Loucy (cell line): ENCODE measurements around the gene NRXN3.

Source experiments
- H2AFZ ChIP-seq: fragments of 200-600 bp; sonication (generic); 2 replicates; pipeline ENCODE4 v1.6.0; 2016; ENCODE audit warnings: antibody characterized with exemption, mild to moderate bottlenecking, low read length, moderate library complexity
- H3F3A ChIP-seq: fragments of 200-600 bp; 2 replicates; pipeline ENCODE4 v1.6.0; 2016; ENCODE audit warnings: antibody characterized with exemption, low read depth, mild to moderate bottlenecking
- H3K27me3 ChIP-seq: fragments of 200-600 bp; sonication (generic); 2 replicates; pipeline ENCODE4 v1.6.1; 2014; ENCODE audit warnings: low read length, mild to moderate bottlenecking; ENCODE audit not compliant: insufficient read depth, poor library complexity, severe bottlenecking
- H3K36me3 ChIP-seq: fragments of 200-600 bp; sonication (generic); 2 replicates; pipeline ENCODE4 v1.6.1; 2016; ENCODE audit warnings: low read length; ENCODE audit not compliant: insufficient read depth
- H3K4me1 ChIP-seq: fragments of 200-600 bp; sonication (generic); 2 replicates; pipeline ENCODE4 v1.5.1; 2014; ENCODE audit warnings: low read length, mild to moderate bottlenecking; ENCODE audit not compliant: insufficient read depth, poor library complexity, severe bottlenecking
- H3K4me2 ChIP-seq: fragments of 200-600 bp; sonication (generic); 2 replicates; pipeline ENCODE4 v1.6.0; 2014; ENCODE audit warnings: antibody characterized with exemption, low read length, low read depth, mild to moderate bottlenecking; ENCODE audit not compliant: poor library complexity, severe bottlenecking
- H3K4me3 ChIP-seq: fragments of 200-600 bp; sonication (generic); 2 replicates; pipeline ENCODE4 v1.5.1; 2014; ENCODE audit warnings: low read length, mild to moderate bottlenecking, mixed read lengths; ENCODE audit not compliant: poor library complexity, severe bottlenecking
- H3K79me2 ChIP-seq: fragments of 200-600 bp; sonication (generic); 2 replicates; pipeline ENCODE4 v1.6.1; 2014; ENCODE audit warnings: low read length; ENCODE audit not compliant: insufficient read depth
- H3K9ac ChIP-seq: fragments of 200-600 bp; sonication (generic); 2 replicates; pipeline ENCODE4 v1.6.0; 2014; ENCODE audit warnings: mild to moderate bottlenecking, low read depth, low read length, moderate library complexity; ENCODE audit not compliant: poor library complexity, severe bottlenecking
- H3K9me2 ChIP-seq: fragments of 200-600 bp; sonication (generic); replicated peaks from 2 replicates; pipeline ENCODE4 v1.6.1; 2016; ENCODE audit warnings: low read depth, low read length, mixed read lengths
- H3K9me3 ChIP-seq: fragments of 200-600 bp; sonication (generic); 2 replicates; pipeline ENCODE4 v1.6.1; 2014; ENCODE audit warnings: mild to moderate bottlenecking, antibody characterized with exemption, low read length, low read depth; ENCODE audit not compliant: insufficient read depth
- H4K20me1 ChIP-seq: fragments of 200-600 bp; sonication (generic); 2 replicates; pipeline ENCODE4 v1.6.0; 2014; ENCODE audit warnings: antibody characterized with exemption, low read length, mild to moderate bottlenecking; ENCODE audit not compliant: insufficient read depth, poor library complexity, severe bottlenecking
- CTCF ChIP-seq: fragments of 200-600 bp; sonication (generic); conservative IDR thresholded peaks from 2 replicates; pipeline ENCODE4 v1.5.1; 2014; ENCODE audit warnings: mild to moderate bottlenecking, antibody characterized with exemption, low read length
- EZH2phosphoT487 ChIP-seq: fragments of 200-600 bp; IDR thresholded peaks from 2 replicates; pipeline ENCODE4 v1.6.1; 2018; ENCODE audit warnings: antibody characterized with exemption, mild to moderate bottlenecking, moderate library complexity, borderline replicate concordance

The NRXN3 gene

GRCh38 chr14:78286210-78286609 is 116.0 kb downstream of the NRXN3 start:
- no peaks in the 10 kb centered on the region for H3K9me3 ChIP-seq
- no peaks in the 10 kb centered on the region for H3K27me3 ChIP-seq

GRCh38 chr14:78292003-78292402 is 121.8 kb downstream of the NRXN3 start:
- no peaks in the 10 kb centered on the region for H3K36me3 ChIP-seq
- H3K27me3 ChIP-seq, result no peaks in the 10 kb centered on the region
- no peaks in the 10 kb centered on the region for H3K4me1 ChIP-seq
- H3K9me3 ChIP-seq, result no peaks in the 10 kb centered on the region
- H3K4me3 ChIP-seq, result no peak overlapping the region
- no peaks in the 10 kb centered on the region for H3K79me2 ChIP-seq
- H3K4me2 ChIP-seq, result no peak overlapping the region
- no peaks in the 10 kb centered on the region for H3F3A ChIP-seq
- TF ChIP-seq CTCF (no peak), EZH2phosphoT487 (no peak)
- H4K20me1 ChIP-seq, result no peaks in the 10 kb centered on the region
- no peaks in the 10 kb centered on the region for H3K9me2 ChIP-seq
- no peak overlapping the region for H3K9ac ChIP-seq
- no peak overlapping the region for H2AFZ ChIP-seq

More at GRCh38 chr14:78286210-78286609, 116.0 kb downstream of the NRXN3 start:
- Histone ChIP-seq H3K9ac (no peak overlapping the region), H3K4me3 (no peak overlapping the region), H3K4me2 (no peak overlapping the region), H4K20me1 (no peaks in the 10 kb centered on the region), H3F3A (no peaks in the 10 kb centered on the region), H3K79me2 (no peaks in the 10 kb centered on the region), H3K4me1 (no peaks in the 10 kb centered on the region), H3K9me2 (no peaks in the 10 kb centered on the region), H3K36me3 (no peaks in the 10 kb centered on the region), H2AFZ (no peak overlapping the region)
- TF ChIP-seq CTCF (no peak), EZH2phosphoT487 (no peak)

GRCh38 chr14:78297858-78298257 is 127.7 kb downstream of the NRXN3 start:
- Histone ChIP-seq H3K4me1 (no peaks in the 10 kb centered on the region), H3K79me2 (no peaks in the 10 kb centered on the region)

More at GRCh38 chr14:78297858-78298257, 127.7 kb downstream of the NRXN3 start:
- Histone ChIP-seq H2AFZ (no peak overlapping the region), H3K9ac (no peak overlapping the region), H3K9me2 (no peaks in the 10 kb centered on the region), H3K36me3 (no peaks in the 10 kb centered on the region), H3K27me3 (no peaks in the 10 kb centered on the region), H3K4me2 (no peak overlapping the region), H3K4me3 (no peak overlapping the region), H3F3A (no peaks in the 10 kb centered on the region), H3K9me3 (no peaks in the 10 kb centered on the region), H4K20me1 (no peaks in the 10 kb centered on the region)
- TF ChIP-seq EZH2phosphoT487, result no peak
- TF ChIP-seq CTCF, result no peak
